Retinal pigment epithelial cell (primary cell): ENCODE measurements around the gene LCN6.
"Not testable (repeated sequence)": the region's sequence is repeated elsewhere in the genome, so short reads cannot be mapped to it uniquely, and the experiment has no call there.

Source experiments
- DNase-seq: peaks from one replicate; pipeline ENCODE4 v3.0.0-alpha.2; 2010; ENCODE audit warnings: low read depth
- H3K4me3 ChIP-seq: 2 replicates; pipeline ENCODE4 v1.5.1; 2011; ENCODE audit warnings: mild to moderate bottlenecking, low read length, control low read depth, moderate library complexity
- CTCF ChIP-seq: conservative IDR thresholded peaks from 2 replicates; pipeline ENCODE4 v1.5.1; 2011; ENCODE audit warnings: low read depth, low read length, control low read depth, inconsistent platforms

LCN6 gene

GRCh38 chr9:136786451-136786850, 38.1 kb upstream of the LCN6 start:
- DNase-seq: no peak
- no peak for TF ChIP-seq CTCF
- H3K4me3 ChIP-seq: no peak overlapping the region

GRCh38 chr9:136785565-136786355, 37.4 kb upstream of the LCN6 start:
- not testable (repeated sequence) for DNase-seq, H3K4me3 ChIP-seq

GRCh38 chr9:136784997-136785361, 36.7 kb upstream of the LCN6 start:
- DNase-seq: no peak
- TF ChIP-seq CTCF: no peak
- H3K4me3 ChIP-seq: no peak overlapping the region

- TF ChIP-seq CTCF: peak; percentile 12
- H3K4me3 ChIP-seq: no peak overlapping the region
- no peak for DNase-seq
These were observed 36.1 kb upstream of the LCN6 start for GRCh38 chr9:136784249-136784996.

- H3K4me3 ChIP-seq: no peak overlapping the region
- no peak for TF ChIP-seq CTCF
- no peak for DNase-seq
These were observed 34.1 kb upstream of the LCN6 start for GRCh38 chr9:136782452-136782851.

GRCh38 chr9:136779808-136780207, 31.5 kb upstream of the LCN6 start:
- DNase-seq: no peak
- no peak overlapping the region for H3K4me3 ChIP-seq
- TF ChIP-seq CTCF: peak; percentile 17

- no peak overlapping the region for H3K4me3 ChIP-seq
- no peak for DNase-seq
- TF ChIP-seq CTCF: no peak
These were observed 29.0 kb upstream of the LCN6 start for GRCh38 chr9:136777359-136777758.
